Astrocyte of the spinal cord (primary cell): ENCODE measurements around the gene CCDC187.
"Not testable (repeated sequence)": the region's sequence is repeated elsewhere in the genome, so short reads cannot be mapped to it uniquely, and the experiment has no call there.

Experiments
- DNase-seq: peaks from one replicate; pipeline ENCODE4 v3.0.0; 2011; ENCODE audit warnings: low read depth, low spot score
- H3K4me3 ChIP-seq: 2 replicates; pipeline ENCODE4 v1.5.1; 2011; ENCODE audit warnings: low read depth, mild to moderate bottlenecking, low read length, moderate library complexity
- in situ Hi-C: cut with HindIII; loops from 2 replicates; pipeline ENCODE4 v1.10.0; 2017; ENCODE audit warnings: low sequenced_read_pairs
- TF ChIP-seq, protein P1 (sequence below): IDR thresholded peaks from 2 replicates; pipeline ENCODE4 v1.5.1; 2012; ENCODE audit warnings: low read depth, mild to moderate bottlenecking, low read length, inconsistent platforms

Gene CCDC187

DNA sequence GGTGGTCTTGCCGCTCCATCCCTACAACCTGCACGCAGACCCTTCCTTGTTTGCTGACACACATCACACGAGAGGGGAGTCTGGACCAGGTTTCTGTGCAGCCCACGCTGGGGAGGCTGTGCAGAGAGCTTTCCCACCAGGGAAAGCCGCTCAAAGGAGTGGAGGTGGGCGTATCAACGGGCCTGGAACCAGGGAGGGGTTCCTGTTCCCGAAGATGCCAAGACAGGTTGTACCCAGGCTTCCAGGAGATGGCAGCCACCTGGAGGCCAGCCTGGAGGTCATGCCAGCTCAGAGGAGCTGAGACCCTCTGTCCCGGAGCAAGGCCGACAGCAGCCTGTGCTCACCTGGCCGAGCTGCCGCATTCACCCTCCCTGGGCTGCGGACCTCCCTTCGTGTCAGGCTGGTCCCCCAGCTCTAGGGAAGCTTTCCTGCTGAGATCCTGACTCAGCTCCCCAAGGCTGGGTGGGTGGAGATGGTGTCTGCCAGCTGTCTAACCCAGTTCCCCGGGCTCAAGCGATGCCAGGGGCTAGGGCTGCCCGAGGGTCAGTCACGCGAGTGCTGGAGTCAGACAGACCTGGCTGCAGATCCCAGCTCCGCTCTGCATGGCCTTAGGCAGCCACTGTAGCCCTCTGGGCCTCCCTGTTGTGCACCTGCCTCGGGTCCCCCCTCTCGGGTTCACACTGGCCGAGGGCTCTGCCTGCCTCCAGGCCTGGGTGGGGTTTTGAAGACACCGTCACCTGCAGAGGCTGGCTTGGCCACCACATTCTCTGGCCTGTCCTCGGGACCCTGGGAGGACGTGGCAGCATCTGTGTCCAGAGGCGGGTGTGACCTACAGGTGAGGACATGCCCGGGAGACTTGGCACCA is 29.7 kb downstream of the CCDC187 start:
- no peak overlapping the region for H3K4me3 ChIP-seq
- TF ChIP-seq, protein P1, sequence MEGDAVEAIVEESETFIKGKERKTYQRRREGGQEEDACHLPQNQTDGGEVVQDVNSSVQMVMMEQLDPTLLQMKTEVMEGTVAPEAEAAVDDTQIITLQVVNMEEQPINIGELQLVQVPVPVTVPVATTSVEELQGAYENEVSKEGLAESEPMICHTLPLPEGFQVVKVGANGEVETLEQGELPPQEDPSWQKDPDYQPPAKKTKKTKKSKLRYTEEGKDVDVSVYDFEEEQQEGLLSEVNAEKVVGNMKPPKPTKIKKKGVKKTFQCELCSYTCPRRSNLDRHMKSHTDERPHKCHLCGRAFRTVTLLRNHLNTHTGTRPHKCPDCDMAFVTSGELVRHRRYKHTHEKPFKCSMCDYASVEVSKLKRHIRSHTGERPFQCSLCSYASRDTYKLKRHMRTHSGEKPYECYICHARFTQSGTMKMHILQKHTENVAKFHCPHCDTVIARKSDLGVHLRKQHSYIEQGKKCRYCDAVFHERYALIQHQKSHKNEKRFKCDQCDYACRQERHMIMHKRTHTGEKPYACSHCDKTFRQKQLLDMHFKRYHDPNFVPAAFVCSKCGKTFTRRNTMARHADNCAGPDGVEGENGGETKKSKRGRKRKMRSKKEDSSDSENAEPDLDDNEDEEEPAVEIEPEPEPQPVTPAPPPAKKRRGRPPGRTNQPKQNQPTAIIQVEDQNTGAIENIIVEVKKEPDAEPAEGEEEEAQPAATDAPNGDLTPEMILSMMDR = no peak
- in situ Hi-C loops = no loop called here
- DNase-seq = no peak

DNA sequence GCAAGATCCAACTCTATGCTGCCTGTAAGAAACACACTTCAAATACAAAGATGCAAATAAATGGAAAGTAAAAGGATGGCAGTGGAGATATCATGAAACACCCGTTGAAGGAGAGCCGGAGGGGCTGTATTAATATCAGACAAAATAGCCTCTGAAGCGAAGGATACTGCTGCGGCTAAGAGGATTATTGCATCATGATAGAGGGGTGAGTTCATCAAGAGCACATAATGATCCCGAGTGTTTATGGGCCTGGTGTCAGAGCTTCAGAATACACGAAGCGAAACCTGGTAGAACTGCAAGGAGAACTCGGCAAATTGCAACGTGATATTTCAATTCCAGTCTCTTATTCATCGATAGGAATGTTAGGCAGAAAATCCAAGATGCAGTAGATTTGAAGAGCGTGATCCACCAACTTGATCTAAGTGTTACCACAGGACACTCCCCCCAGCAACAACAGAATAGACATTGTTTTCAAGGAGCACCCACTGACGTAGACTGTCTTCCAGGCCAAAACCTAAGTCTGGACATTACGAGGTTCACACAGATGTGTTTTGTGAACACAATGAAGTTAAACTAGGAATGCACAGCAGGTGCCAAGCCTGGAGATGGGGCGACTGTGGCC is 30.5 kb downstream of the CCDC187 start:
- no peak overlapping the region for H3K4me3 ChIP-seq
- TF ChIP-seq, protein P1 = no peak
- no peak for DNase-seq
- in situ Hi-C loops = no loop called here

DNA sequence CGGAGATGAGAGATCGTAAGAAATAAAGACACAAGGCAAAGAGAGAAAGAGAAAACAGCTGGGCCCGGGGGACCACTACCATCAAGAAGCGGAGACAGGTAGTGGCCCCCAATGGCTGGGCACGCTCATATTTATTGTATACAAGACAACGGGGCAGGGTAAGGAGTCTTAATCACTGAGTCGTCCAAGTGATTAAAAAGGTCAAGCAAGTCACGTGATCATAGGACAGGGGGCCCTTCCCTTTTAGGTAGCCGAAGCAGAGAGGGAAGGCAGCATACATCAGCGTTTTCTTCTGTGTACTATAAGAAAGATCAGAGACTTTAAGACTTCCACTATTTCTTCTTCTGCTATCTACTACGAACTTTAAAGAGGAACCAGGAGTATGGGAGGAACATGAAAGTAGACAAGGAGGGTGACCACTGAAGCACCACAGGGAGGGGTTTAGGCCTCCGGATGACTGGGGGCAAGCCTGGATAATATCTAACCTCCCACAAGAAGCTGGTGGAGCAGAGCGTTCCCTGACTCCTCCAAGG is 33.7 kb downstream of the CCDC187 start:
- no peak for DNase-seq
- TF ChIP-seq, protein P1 = no peak
- in situ Hi-C loops = no loop called here
- H3K4me3 ChIP-seq = no peak overlapping the region

DNA sequence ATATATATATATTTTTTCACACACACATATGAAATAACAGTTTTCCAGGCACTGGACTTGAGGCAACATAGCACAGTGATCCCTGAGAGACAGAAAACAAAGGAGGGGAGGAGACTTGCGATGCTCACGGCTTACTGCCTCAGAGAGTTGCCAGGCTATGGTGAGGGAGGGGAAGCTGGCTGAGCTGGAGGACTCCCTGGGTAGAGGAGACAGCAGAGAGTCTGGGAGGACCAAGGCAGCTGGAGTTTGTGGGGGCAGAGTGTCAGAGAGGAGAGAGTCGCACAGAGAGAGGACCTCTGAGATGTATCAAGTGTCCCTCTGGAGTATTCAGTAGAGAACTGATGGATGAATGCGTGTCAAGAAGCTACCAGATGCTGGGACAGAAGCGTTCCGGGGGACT is 35.2 kb downstream of the CCDC187 start:
- no peak overlapping the region for H3K4me3 ChIP-seq
- in situ Hi-C loops = no loop called here
- TF ChIP-seq, protein P1 = no peak
- DNase-seq = no peak

DNA sequence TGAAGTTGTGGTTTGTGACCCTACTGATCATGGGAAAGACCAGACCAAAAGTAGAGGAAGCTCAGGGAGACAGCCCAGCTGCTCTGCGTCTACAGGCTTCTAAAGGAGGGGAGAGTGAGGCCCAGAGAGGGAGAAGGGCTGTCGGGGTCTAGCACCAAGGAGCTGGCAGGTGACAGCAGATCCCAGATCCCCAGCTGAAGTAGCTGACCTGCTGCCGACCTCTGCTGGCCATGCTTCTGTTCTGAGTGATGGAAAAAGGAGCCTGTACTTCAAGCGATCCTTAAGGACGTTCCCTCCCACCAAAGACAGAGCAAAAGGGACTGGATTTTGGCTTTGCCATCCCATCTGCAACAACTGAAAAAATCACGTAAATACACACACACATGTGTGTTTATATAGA is 35.6 kb downstream of the CCDC187 start:
- in situ Hi-C loops = no loop called here
- no peak for DNase-seq
- TF ChIP-seq, protein P1 = no peak
- no peak overlapping the region for H3K4me3 ChIP-seq

DNA sequence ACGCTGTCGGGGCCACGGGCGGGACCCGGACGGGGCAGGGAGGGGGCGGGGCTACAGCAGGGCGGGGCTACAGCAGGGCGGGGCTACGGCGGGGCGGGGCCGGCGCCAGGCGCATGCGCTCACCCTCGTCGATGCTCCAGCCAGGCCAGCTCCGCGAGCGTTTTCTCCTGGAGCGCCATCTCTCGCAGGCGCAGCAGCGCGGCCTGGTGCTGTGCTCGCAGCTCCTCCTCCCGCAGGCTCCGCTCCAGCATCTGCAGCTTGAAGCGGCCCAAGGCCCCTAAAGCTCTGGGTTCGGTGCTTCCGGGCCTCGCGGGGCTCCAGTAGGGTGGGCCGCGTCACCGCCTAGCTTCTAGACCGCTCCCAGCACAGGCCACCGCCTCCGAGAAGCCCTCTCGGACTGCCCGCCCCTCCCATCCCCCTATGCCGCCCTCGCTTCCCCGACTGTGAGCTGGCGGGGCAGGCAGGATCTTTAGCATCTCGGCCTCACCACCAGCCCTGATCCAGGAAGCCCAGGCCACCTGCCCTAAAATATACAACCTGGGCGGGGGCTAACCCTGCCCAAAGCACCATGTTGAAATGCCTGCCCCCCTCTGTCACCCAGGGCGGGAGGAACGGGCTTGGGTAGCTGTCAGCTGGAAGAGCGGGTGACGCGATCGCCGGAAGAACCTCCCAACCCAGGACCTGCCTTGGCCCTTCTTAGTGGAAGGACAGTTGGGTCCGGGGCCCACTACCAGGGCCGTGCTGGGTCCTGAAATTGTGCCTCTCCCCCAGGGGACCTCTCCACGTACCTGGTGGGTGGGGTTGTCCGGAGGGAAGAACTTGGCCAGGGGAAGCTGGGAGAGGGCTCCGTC is 36.4 kb downstream of the CCDC187 start:
- peak overlapping the region; percentile 46 for H3K4me3 ChIP-seq
- in situ Hi-C loops = no loop called here
- TF ChIP-seq, protein P1 = peak; percentile 44
- peak; percentile 77 for DNase-seq

DNA sequence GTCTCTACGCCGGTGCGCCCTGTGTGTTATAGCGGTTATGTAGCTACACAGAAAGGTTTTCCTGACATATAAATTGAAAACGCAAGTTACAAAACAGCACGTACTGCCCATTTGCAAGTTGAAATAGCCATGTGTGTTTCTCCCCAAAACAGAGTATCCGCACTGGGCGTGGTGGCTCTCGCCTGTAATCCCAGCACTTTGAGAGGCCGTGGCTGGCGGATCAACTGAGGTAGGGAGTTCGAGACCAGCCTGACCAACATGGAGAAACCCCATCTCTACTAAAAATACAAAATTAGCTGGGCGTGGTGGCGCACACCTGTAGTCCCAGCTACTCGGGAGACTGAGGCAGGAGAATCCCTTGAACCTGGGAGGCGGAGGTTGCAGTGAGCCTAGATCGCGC is 37.3 kb downstream of the CCDC187 start:
- H3K4me3 ChIP-seq, DNase-seq, in situ Hi-C loops: not testable (repeated sequence)
